RWPE2 (cell line): ENCODE measurements around the gene JPT2.

Source experiments
- ATAC-seq: fragments of 200-7000 bp; cut with Tn5 transposase; 3 replicates; pipeline ENCODE4 v1.9.1; 2021; ENCODE audit warnings: low read depth
- DNase-seq: peaks from one replicate; pipeline ENCODE4 v3.0.0-alpha.2; 2020; ENCODE audit warnings: low spot score
- H3K27ac ChIP-seq: fragments of 450-650 bp; 2 replicates; pipeline ENCODE4 v1.5.1; 2017; ENCODE audit warnings: mild to moderate bottlenecking; ENCODE audit not compliant: poor library complexity, severe bottlenecking
- H3K27me3 ChIP-seq: fragments of 250-450 bp; sonication (Bioruptor Pico); 2 replicates; pipeline ENCODE4 v1.5.1; 2021; ENCODE audit warnings: mild to moderate bottlenecking, moderate library complexity; ENCODE audit not compliant: insufficient read depth, poor library complexity, severe bottlenecking
- H3K36me3 ChIP-seq: fragments of 250-450 bp; sonication (Bioruptor Pico); 2 replicates; pipeline ENCODE4 v1.5.1; 2020; ENCODE audit warnings: low read depth, mild to moderate bottlenecking, moderate library complexity
- H3K4me1 ChIP-seq: fragments of 250-450 bp; sonication (Bioruptor Pico); 2 replicates; pipeline ENCODE4 v1.5.1; 2021; ENCODE audit warnings: mild to moderate bottlenecking, moderate library complexity; ENCODE audit not compliant: insufficient read depth, poor library complexity, severe bottlenecking
- H3K4me3 ChIP-seq: fragments of 250-450 bp; sonication (Bioruptor Pico); 2 replicates; pipeline ENCODE4 v1.5.1; 2021; ENCODE audit warnings: mild to moderate bottlenecking, moderate library complexity; ENCODE audit not compliant: severe bottlenecking
- H3K9me3 ChIP-seq: fragments of 250-450 bp; sonication (Bioruptor Pico); 2 replicates; pipeline ENCODE4 v1.5.1; 2021; ENCODE audit warnings: mild to moderate bottlenecking, moderate library complexity; ENCODE audit not compliant: severe bottlenecking
- CTCF ChIP-seq: fragments of 450-650 bp; IDR thresholded peaks from one replicate; pipeline ENCODE4 v1.5.1; 2017; ENCODE audit warnings: mild to moderate bottlenecking, moderate library complexity; ENCODE audit not compliant: poor library complexity, severe bottlenecking

Gene JPT2

GRCh38 chr16:1708083-1708767 is 30.1 kb downstream of the JPT2 start:
- DNase-seq (no peak), ATAC-seq (no peak)
- peaks cover 15% of the 10 kb centered on the region for H3K4me1 ChIP-seq
- no peak for TF ChIP-seq CTCF
- H3K27me3 ChIP-seq: no peaks in the 10 kb centered on the region
- H3K4me3 ChIP-seq: no peak overlapping the region
- H3K36me3 ChIP-seq: no peaks in the 10 kb centered on the region
- no peak overlapping the region for H3K27ac ChIP-seq
- H3K9me3 ChIP-seq: no peaks in the 10 kb centered on the region

GRCh38 chr16:1708768-1709180 is 30.7 kb downstream of the JPT2 start:
- no peak for TF ChIP-seq CTCF
- no peak overlapping the region for H3K27ac ChIP-seq
- no peaks in the 10 kb centered on the region for H3K27me3 ChIP-seq
- H3K4me1 ChIP-seq: peaks cover 11% of the 10 kb centered on the region
- no peak overlapping the region for H3K4me3 ChIP-seq
- H3K36me3 ChIP-seq: no peaks in the 10 kb centered on the region
- no peaks in the 10 kb centered on the region for H3K9me3 ChIP-seq
- DNase-seq (no peak), ATAC-seq (no peak)

- no peak for TF ChIP-seq CTCF
- DNase-seq (no peak), ATAC-seq (no peak)
- Histone ChIP-seq H3K27ac (no peak overlapping the region), H3K36me3 (no peaks in the 10 kb centered on the region), H3K4me3 (no peak overlapping the region), H3K4me1 (peaks cover 10% of the 10 kb centered on the region), H3K27me3 (no peaks in the 10 kb centered on the region), H3K9me3 (no peaks in the 10 kb centered on the region)
Observed at GRCh38 chr16:1709356-1709755, 31.3 kb downstream of the JPT2 start.

- no peak for TF ChIP-seq CTCF
- H3K4me3 ChIP-seq: no peak overlapping the region
- no peak for DNase-seq
Observed at GRCh38 chr16:1710811-1711507, 32.9 kb downstream of the JPT2 start.

GRCh38 chr16:1712791-1713261 is 34.7 kb downstream of the JPT2 start:
- Histone ChIP-seq H3K4me3 (no peak overlapping the region), H3K27ac (no peak overlapping the region)

More at GRCh38 chr16:1710811-1711507, 32.9 kb downstream of the JPT2 start:
- no peaks in the 10 kb centered on the region for H3K36me3 ChIP-seq
- H3K27ac ChIP-seq: no peak overlapping the region
- H3K9me3 ChIP-seq: no peaks in the 10 kb centered on the region
- peaks cover 10% of the 10 kb centered on the region for H3K4me1 ChIP-seq
- no peak for ATAC-seq
- no peaks in the 10 kb centered on the region for H3K27me3 ChIP-seq

More at GRCh38 chr16:1712791-1713261, 34.7 kb downstream of the JPT2 start:
- TF ChIP-seq CTCF: no peak
- Histone ChIP-seq H3K4me1 (peaks cover 7% of the 10 kb centered on the region), H3K9me3 (no peaks in the 10 kb centered on the region), H3K27me3 (no peaks in the 10 kb centered on the region), H3K36me3 (no peaks in the 10 kb centered on the region)
- DNase-seq (no peak), ATAC-seq (no peak)
